GM23338 (cell line): ENCODE results near the gene OR6K3. TPM values are rescaled to one million over a fixed set of nuclear protein-coding genes. Genes with fewer than 3 reads are reported as not detected.

ENCODE experiments used
- ATAC-seq: fragments of 200-7000 bp; cut with Tn5 transposase; 3 replicates; pipeline ENCODE4 v1.9.1; 2020
- DNase-seq: peaks from one replicate; pipeline ENCODE4 v3.0.0-alpha.2; 2015; ENCODE audit warnings: low spot score
- H2AFZ ChIP-seq: fragments of 200-600 bp; sonication (generic); 2 replicates; pipeline ENCODE4 v1.8.0; 2016; ENCODE audit warnings: antibody characterized with exemption, mild to moderate bottlenecking, moderate library complexity
- H3F3A ChIP-seq: fragments of 200-600 bp; sonication (generic); replicated peaks from 2 replicates; pipeline ENCODE4 v1.8.0; 2017; ENCODE audit warnings: antibody characterized with exemption, mixed run types, low read depth
- H3K27ac ChIP-seq: fragments of 200-600 bp; sonication (generic); 2 replicates; pipeline ENCODE4 v1.6.1; 2016; ENCODE audit warnings: low read depth
- H3K27me3 ChIP-seq: fragments of 200-600 bp; sonication (generic); 2 replicates; pipeline ENCODE4 v1.8.0; 2016; ENCODE audit warnings: mild to moderate bottlenecking, mixed run types, moderate library complexity; ENCODE audit not compliant: insufficient read depth
- H3K36me3 ChIP-seq: fragments of 200-600 bp; sonication (generic); 2 replicates; pipeline ENCODE4 v1.8.0; 2016; ENCODE audit warnings: mild to moderate bottlenecking; ENCODE audit not compliant: insufficient read depth
- H3K4me1 ChIP-seq: fragments of 200-600 bp; sonication (generic); 2 replicates; pipeline ENCODE4 v1.8.0; 2016; ENCODE audit warnings: mild to moderate bottlenecking, moderate library complexity; ENCODE audit not compliant: insufficient read depth
- H3K4me2 ChIP-seq: fragments of 200-600 bp; sonication (generic); 2 replicates; pipeline ENCODE4 v1.7.1; 2017; ENCODE audit warnings: mixed run types
- H3K4me3 ChIP-seq: fragments of 200-600 bp; sonication (generic); 2 replicates; pipeline ENCODE4 v1.6.1; 2016; ENCODE audit warnings: mixed run types
- H3K79me2 ChIP-seq: fragments of 200-600 bp; sonication (generic); replicated peaks from 2 replicates; pipeline ENCODE4 v1.8.0; 2017; ENCODE audit warnings: mild to moderate bottlenecking; ENCODE audit not compliant: insufficient read depth
- H3K9me2 ChIP-seq: fragments of 200-600 bp; sonication (generic); 2 replicates; pipeline ENCODE4 v1.8.0; 2017; ENCODE audit not compliant: insufficient read depth
- H4K20me1 ChIP-seq: fragments of 200-600 bp; sonication (generic); replicated peaks from 2 replicates; pipeline ENCODE4 v1.8.0; 2017; ENCODE audit warnings: mild to moderate bottlenecking; ENCODE audit not compliant: insufficient read depth
- H3K27ac Mint-ChIP-seq: 2 replicates; pipeline ENCODE4 v1.8.0; 2020; ENCODE audit warnings: inconsistent platforms, mild to moderate bottlenecking, moderate library complexity, mixed read lengths
- H3K27me3 Mint-ChIP-seq: 3 replicates; pipeline ENCODE4 v1.8.0; 2022; ENCODE audit warnings: low read depth, mild to moderate bottlenecking, moderate library complexity, mixed read lengths, inconsistent platforms; ENCODE audit not compliant: insufficient read depth, poor library complexity
- H3K36me3 Mint-ChIP-seq: 3 replicates; pipeline ENCODE4 v1.8.0; 2021; ENCODE audit warnings: low read depth, mild to moderate bottlenecking, inconsistent platforms, moderate library complexity, mixed read lengths
- H3K4me1 Mint-ChIP-seq: 3 replicates; pipeline ENCODE4 v1.8.0; 2020; ENCODE audit warnings: mild to moderate bottlenecking, inconsistent platforms, mixed read lengths
- H3K4me3 Mint-ChIP-seq: 3 replicates; pipeline ENCODE4 v1.8.0; 2021; ENCODE audit warnings: moderate library complexity, mild to moderate bottlenecking, inconsistent platforms, mixed read lengths
- H3K9me3 Mint-ChIP-seq: 3 replicates; pipeline ENCODE4 v1.8.0; 2020; ENCODE audit warnings: moderate library complexity, mild to moderate bottlenecking, inconsistent platforms, mixed read lengths
- CREB1 ChIP-seq: fragments of 250-450 bp; sonication (Bioruptor Pico); IDR thresholded peaks from 2 replicates; pipeline ENCODE4 v1.5.0; 2020; ENCODE audit warnings: low read depth, mild to moderate bottlenecking, moderate library complexity
- CTCF ChIP-seq, 2 experiments: fragments of 200-600 bp in 1 of 2; sonication (generic) in 1 of 2; conservative IDR thresholded peaks; 2 replicates each; pipeline versions ENCODE4 v1.5.1 to v1.6.1; 2016 to 2017; ENCODE audit warnings: antibody characterized with exemption in 2 of 2, low read depth in 2 of 2, mild to moderate bottlenecking in 2 of 2, moderate library complexity in 1 of 2
- ETS1 ChIP-seq: IDR thresholded peaks from 2 replicates; pipeline ENCODE4 v1.6.1; 2016; ENCODE audit warnings: antibody characterized with exemption
- EZH2 ChIP-seq: fragments of 200-600 bp; sonication (generic); IDR thresholded peaks from one replicate; pipeline ENCODE4 v1.8.0; 2017; ENCODE audit warnings: antibody characterized with exemption, mild to moderate bottlenecking, low read depth; ENCODE audit not compliant: unreplicated experiment
- EZH2phosphoT487 ChIP-seq: fragments of 200-600 bp; sonication (generic); IDR thresholded peaks from one replicate; pipeline ENCODE4 v1.8.1; 2018; ENCODE audit warnings: antibody characterized with exemption; ENCODE audit not compliant: unreplicated experiment
- JUNB ChIP-seq: IDR thresholded peaks from one replicate; pipeline ENCODE4 v1.6.1; 2016; ENCODE audit warnings: antibody characterized with exemption; ENCODE audit not compliant: unreplicated experiment
- NANOG ChIP-seq: IDR thresholded peaks from 2 replicates; pipeline ENCODE4 v1.6.1; 2016; ENCODE audit warnings: antibody characterized with exemption, borderline replicate concordance
- POLR2AphosphoS5 ChIP-seq: IDR thresholded peaks from 2 replicates; pipeline ENCODE4 v1.6.1; 2016; ENCODE audit warnings: antibody characterized with exemption, low read depth
- REST ChIP-seq: IDR thresholded peaks from one replicate; pipeline ENCODE4 v1.6.1; 2018; ENCODE audit warnings: antibody characterized with exemption; ENCODE audit not compliant: unreplicated experiment
- STAT1 ChIP-seq: IDR thresholded peaks from one replicate; pipeline ENCODE4 v1.6.1; 2016; ENCODE audit warnings: antibody characterized with exemption; ENCODE audit not compliant: unreplicated experiment
- ZNF331 ChIP-seq: fragments of 250-450 bp; sonication (Bioruptor Pico); IDR thresholded peaks from 2 replicates; pipeline ENCODE4 v1.5.0; 2020; ENCODE audit warnings: low read depth, mild to moderate bottlenecking, moderate library complexity
- polyA plus RNA-seq: library from polyadenylated mRNA; unstranded; fragments of >200 nt; fragmentation: Nextera tagmentation; extraction: Ambion mirVana; gene quantifications from 2 replicates; pipeline ENCODE4 v1.2.1, GENCODE V29; 2016
- total RNA-seq: library from RNA; depleted of rRNA; stranded (reverse); fragments of >200 nt; shearing (Covaris generic); gene quantifications from 2 replicates; pipeline ENCODE4 v1.2.3, GENCODE V29; 2014

OR6K3 gene
- total and polyA plus RNA-seq, 2 experiments from 2014 or later, result not detected

GRCh38 chr1:158714754-158715153 lies 5.8 kb downstream of the OR6K3 start (continued):
- TF ChIP-seq ETS1, result no peak

- Mint-ChIP-seq H3K4me3 (no peak overlapping the region), H3K27ac (no peak overlapping the region), H3K36me3 (no peaks in the 10 kb centered on the region), H3K27me3 (no peaks in the 10 kb centered on the region), H3K9me3 (no peaks in the 10 kb centered on the region), H3K4me1 (no peaks in the 10 kb centered on the region)
- ATAC-seq (no peak), DNase-seq (no peak)
- no peaks in the 10 kb centered on the region for H3K36me3 ChIP-seq
- H3K27me3 ChIP-seq, result no peaks in the 10 kb centered on the region
- no peak overlapping the region for H3K4me2 ChIP-seq
- H3F3A ChIP-seq, result no peaks in the 10 kb centered on the region
- TF ChIP-seq CREB1 (CRISPR knock-in tag), result no peak
- no peak for TF ChIP-seq EZH2phosphoT487
- TF ChIP-seq EZH2, result no peak
- TF ChIP-seq CTCF (conservative IDR thresholded peaks at IDR 0.05; ENCODE audit: low read depth in 2 of 2), result no peak
- H3K4me1 ChIP-seq, result no peaks in the 10 kb centered on the region
- H4K20me1 ChIP-seq, result no peaks in the 10 kb centered on the region
- no peak overlapping the region for H3K4me3 ChIP-seq
- no peak overlapping the region for H2AFZ ChIP-seq
- no peaks in the 10 kb centered on the region for H3K9me2 ChIP-seq
- no peak overlapping the region for H3K27ac ChIP-seq
- H3K79me2 ChIP-seq, result no peaks in the 10 kb centered on the region
Measured at GRCh38 chr1:158711098-158711497, 9.4 kb downstream of the OR6K3 start.

- no peak overlapping the region for H3K27ac ChIP-seq
- DNase-seq (peak; percentile 11), ATAC-seq (peak; percentile 63)
- no peaks in the 10 kb centered on the region for H3F3A ChIP-seq
- no peaks in the 10 kb centered on the region for H3K79me2 ChIP-seq
- H3K27me3 Mint-ChIP-seq, result no peaks in the 10 kb centered on the region
- H3K4me3 ChIP-seq, result no peak overlapping the region
- H3K4me1 Mint-ChIP-seq, result peaks cover 3% of the 10 kb centered on the region; the same call in 1 of the 3 replicates
- 0 out of 2 replicates have a peak overlapping the region, but pooled peaks have one; percentile 38 for H2AFZ ChIP-seq
- H4K20me1 ChIP-seq, result no peaks in the 10 kb centered on the region
- H3K9me2 ChIP-seq, result no peaks in the 10 kb centered on the region
- no peak overlapping the region for H3K4me2 ChIP-seq
- no peaks in the 10 kb centered on the region for H3K36me3 Mint-ChIP-seq
- peaks cover 5% of the 10 kb centered on the region; the same call in 1 of the 2 replicates for H3K4me1 ChIP-seq
- H3K27me3 ChIP-seq, result no peaks in the 10 kb centered on the region
- H3K36me3 ChIP-seq, result no peaks in the 10 kb centered on the region
- H3K27ac Mint-ChIP-seq, result no peak overlapping the region
- no peaks in the 10 kb centered on the region for H3K9me3 Mint-ChIP-seq
- no peak overlapping the region for H3K4me3 Mint-ChIP-seq
- TF ChIP-seq EZH2, result no peak
- no peak for TF ChIP-seq EZH2phosphoT487
- no peak for TF ChIP-seq REST
- TF ChIP-seq JUNB, result no peak
- no peak for TF ChIP-seq NANOG
- no peak for TF ChIP-seq STAT1
- no peak for TF ChIP-seq CTCF (conservative IDR thresholded peaks at IDR 0.05; ENCODE audit: low read depth in 2 of 2)
- no peak for TF ChIP-seq POLR2AphosphoS5
- no peak for TF ChIP-seq ZNF331 (CRISPR knock-in tag)
Measured at GRCh38 chr1:158706096-158706495, 14.4 kb downstream of the OR6K3 start.
